ENCODE measurements around the gene MYOM1.
"Not testable (repeated sequence)": the region's sequence is repeated elsewhere in the genome, so short reads cannot be mapped to it uniquely, and the experiment has no call there.

The MYOM1 gene

GRCh38 chr18:3027370-3027891 is 192.3 kb downstream of the MYOM1 start:
- DNase-seq (ENCODE audit: extremely low spot score): no peak
- no peak for TF ChIP-seq CTCF (IDR thresholded peaks at IDR 0.05; ENCODE audit: control extremely low read depth, extremely low read depth, low read depth, missing control alignments)
- POLR2A ChIA-PET: no interaction called here
- CTCF ChIA-PET: no interaction called here

DNA sequence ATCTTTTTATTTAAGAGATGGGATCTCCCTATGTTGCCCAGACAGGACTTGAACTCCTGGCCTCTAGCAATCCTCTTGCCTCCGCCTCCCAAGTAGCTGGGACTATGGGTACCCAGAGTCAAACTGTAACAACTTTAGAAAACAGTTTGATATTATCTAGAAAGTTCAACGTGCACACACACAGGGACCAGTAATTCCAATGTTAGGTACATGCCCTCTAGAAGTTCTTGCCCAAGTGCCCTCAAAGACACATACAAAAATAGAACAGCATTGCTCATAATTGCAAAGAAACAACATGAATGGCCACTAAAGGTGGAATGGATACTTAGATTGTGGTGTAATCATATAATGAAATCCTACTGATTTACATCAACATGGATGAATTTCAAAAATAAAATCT is 194.2 kb downstream of the MYOM1 start:
- POLR2A ChIA-PET: no interaction called here
- no peak for DNase-seq (ENCODE audit: extremely low spot score)
- no peak for TF ChIP-seq CTCF (IDR thresholded peaks at IDR 0.05; ENCODE audit: control extremely low read depth, extremely low read depth, low read depth, missing control alignments)
- CTCF ChIA-PET: interaction anchor here (1.6 kb wide), 1 partner anchor 37 kb away, joined by 3 read pairs; no protein-coding TSS in a partner anchor

GRCh38 chr18:3023603-3024002 is 196.2 kb downstream of the MYOM1 start:
- POLR2A ChIA-PET: not testable (repeated sequence)
- CTCF ChIA-PET: interaction anchor here (1.0 kb wide), 1 partner anchor 65 kb away, joined by 3 read pairs; no protein-coding TSS in a partner anchor

More at GRCh38 chr18:3023603-3024002, 196.2 kb downstream of the MYOM1 start:
- DNase-seq (ENCODE audit: extremely low spot score): not testable (repeated sequence)
